ENCODE results near the gene FRS2. TPM values are rescaled to one million over a fixed set of nuclear protein-coding genes. Genes with fewer than 3 reads are reported as not detected.

The FRS2 gene
- total RNA-seq, 1 experiment from 2014 or later: 28.1 TPM

GRCh38 chr12:69616025-69616424, 145.8 kb downstream of the FRS2 start:
- BruUV-seq (replicated peaks): no TSS peak
- DNase-seq (ENCODE audit: unreplicated experiment): no peak
- no peaks in the 10 kb centered on the region for H3K36me3 Mint-ChIP-seq (ENCODE audit: insufficient read depth, unreplicated experiment)
- POLR2A ChIA-PET: interaction anchor here (1.2 kb wide), 1 partner anchor 17 kb away, joined by 3 read pairs; no protein-coding TSS in a partner anchor
- no peak overlapping the region for H3K27ac Mint-ChIP-seq (ENCODE audit: low read depth, unreplicated experiment)
- no peak for TF ChIP-seq CTCF (IDR thresholded peaks at IDR 0.05; ENCODE audit: unreplicated experiment)
- CTCF ChIA-PET: interaction anchor here (0.6 kb wide), 1 partner anchor 259 kb away, joined by 5 read pairs; no protein-coding TSS in a partner anchor
- H3K4me1 Mint-ChIP-seq (ENCODE audit: insufficient read depth, unreplicated experiment): no peaks in the 10 kb centered on the region
- no peak overlapping the region for H3K4me3 Mint-ChIP-seq (ENCODE audit: unreplicated experiment)
- H3K9me3 Mint-ChIP-seq (ENCODE audit: unreplicated experiment): peaks cover 7% of the 10 kb centered on the region
- intact Hi-C loops (cut with micrococcal nuclease): no loop called here
- H3K27me3 Mint-ChIP-seq (ENCODE audit: insufficient read depth, unreplicated experiment): peaks cover 17% of the 10 kb centered on the region

- CTCF ChIA-PET: interaction anchor here (0.8 to 1.6 kb wide), 2 partner anchors 21 to 207 kb away, joined by 3 to 5 read pairs; no protein-coding TSS in a partner anchor
- POLR2A ChIA-PET: interaction anchor here (0.7 to 1.2 kb wide), 3 partner anchors 10 to 26 kb away, joined by 3 read pairs; no protein-coding TSS in a partner anchor
Measured at GRCh38 chr12:69619050-69619449, 148.9 kb downstream of the FRS2 start.

GRCh38 chr12:69620077-69620476, 149.9 kb downstream of the FRS2 start:
- H3K36me3 Mint-ChIP-seq (ENCODE audit: insufficient read depth, unreplicated experiment): no peaks in the 10 kb centered on the region
- no peak overlapping the region for H3K4me3 Mint-ChIP-seq (ENCODE audit: unreplicated experiment)
- peaks cover 27% of the 10 kb centered on the region for H3K27me3 Mint-ChIP-seq (ENCODE audit: insufficient read depth, unreplicated experiment)
- BruUV-seq (replicated peaks): no TSS peak
- H3K4me1 Mint-ChIP-seq (ENCODE audit: insufficient read depth, unreplicated experiment): no peaks in the 10 kb centered on the region
- POLR2A ChIA-PET: no interaction called here
- CTCF ChIA-PET: interaction anchor here (0.9 kb wide), 1 partner anchor 12 kb away, joined by 4 read pairs; no protein-coding TSS in a partner anchor
- TF ChIP-seq CTCF (IDR thresholded peaks at IDR 0.05; ENCODE audit: unreplicated experiment): no peak
- intact Hi-C loops (cut with micrococcal nuclease): no loop called here
- H3K27ac Mint-ChIP-seq (ENCODE audit: low read depth, unreplicated experiment): no peak overlapping the region
- DNase-seq (ENCODE audit: unreplicated experiment): no peak
- peaks cover 7% of the 10 kb centered on the region for H3K9me3 Mint-ChIP-seq (ENCODE audit: unreplicated experiment)

More at GRCh38 chr12:69619050-69619449, 148.9 kb downstream of the FRS2 start:
- no TSS peak for BruUV-seq (replicated peaks)
- peaks cover 7% of the 10 kb centered on the region for H3K9me3 Mint-ChIP-seq (ENCODE audit: unreplicated experiment)
- no peak overlapping the region for H3K27ac Mint-ChIP-seq (ENCODE audit: low read depth, unreplicated experiment)
- no peaks in the 10 kb centered on the region for H3K36me3 Mint-ChIP-seq (ENCODE audit: insufficient read depth, unreplicated experiment)
- DNase-seq (ENCODE audit: unreplicated experiment): no peak
- TF ChIP-seq CTCF (IDR thresholded peaks at IDR 0.05; ENCODE audit: unreplicated experiment): no peak
- H3K27me3 Mint-ChIP-seq (ENCODE audit: insufficient read depth, unreplicated experiment): peaks cover 28% of the 10 kb centered on the region
- intact Hi-C loops (cut with micrococcal nuclease): no loop called here
- H3K4me3 Mint-ChIP-seq (ENCODE audit: unreplicated experiment): no peak overlapping the region
- H3K4me1 Mint-ChIP-seq (ENCODE audit: insufficient read depth, unreplicated experiment): no peaks in the 10 kb centered on the region

- TF ChIP-seq CTCF (IDR thresholded peaks at IDR 0.05; ENCODE audit: unreplicated experiment): no peak
- H3K27me3 Mint-ChIP-seq (ENCODE audit: insufficient read depth, unreplicated experiment): peaks cover 18% of the 10 kb centered on the region
- DNase-seq (ENCODE audit: unreplicated experiment): no peak
- no TSS peak for BruUV-seq (replicated peaks)
- H3K4me1 Mint-ChIP-seq (ENCODE audit: insufficient read depth, unreplicated experiment): no peaks in the 10 kb centered on the region
- H3K36me3 Mint-ChIP-seq (ENCODE audit: insufficient read depth, unreplicated experiment): no peaks in the 10 kb centered on the region
- intact Hi-C loops (cut with micrococcal nuclease): no loop called here
- ChIA-PET CTCF (interaction anchor here (1.4 to 1.7 kb wide), 2 partner anchors 16 to 19 kb away, joined by 3 read pairs; no protein-coding TSS in a partner anchor), POLR2A (no interaction called here)
- H3K4me3 Mint-ChIP-seq (ENCODE audit: unreplicated experiment): no peak overlapping the region
- no peak overlapping the region for H3K27ac Mint-ChIP-seq (ENCODE audit: low read depth, unreplicated experiment)
- H3K9me3 Mint-ChIP-seq (ENCODE audit: unreplicated experiment): peaks cover 2% of the 10 kb centered on the region
Measured at GRCh38 chr12:69620921-69621320, 150.7 kb downstream of the FRS2 start.

Measured in MCF 10A (cell line).